Spleen (tissue), 11 donors: ENCODE results near the gene ACRV1. TPM values are rescaled to one million over a fixed set of nuclear protein-coding genes. Genes with fewer than 3 reads are reported as not detected.

ENCODE experiments used
- DNase-seq: peaks from one replicate; pipeline ENCODE4 v3.0.0-alpha.2; 2020
- H3K27ac ChIP-seq, 8 donors: fragments of 200-600 bp; sonication (generic) in 7 of 8; 1 replicate in 4 of 8; 2 replicates in 4 of 8; pipeline versions ENCODE4 v1.5.0 to v1.8.0; 2016 to 2021; ENCODE audit warnings: inconsistent platforms in 4 of 8, mild to moderate bottlenecking in 4 of 8, moderate library complexity in 1 of 8
- H3K27me3 ChIP-seq, 7 donors: fragments of 200-600 bp; sonication (generic) in 6 of 7; replicated peaks in 1 of 7; 1 replicate in 4 of 7; 2 replicates in 3 of 7; pipeline versions ENCODE4 v1.5.0 to v1.8.0; 2016 to 2021; ENCODE audit warnings: inconsistent platforms in 3 of 7, mild to moderate bottlenecking in 1 of 7
- H3K36me3 ChIP-seq, 6 donors: fragments of 200-600 bp; sonication (generic) in 5 of 6; 1 replicate in 4 of 6; 2 replicates in 2 of 6; pipeline versions ENCODE4 v1.5.0 to v1.8.0; 2016 to 2021; ENCODE audit warnings: inconsistent platforms in 2 of 6
- H3K4me1 ChIP-seq, 6 donors: fragments of 200-600 bp; sonication (generic) in 5 of 6; 1 replicate in 3 of 6; 2 replicates in 3 of 6; pipeline versions ENCODE4 v1.5.0 to v1.8.0; 2016 to 2021; ENCODE audit warnings: inconsistent platforms in 3 of 6
- H3K4me3 ChIP-seq, 8 donors: fragments of 200-600 bp; sonication (generic) in 7 of 8; 1 replicate in 4 of 8; 2 replicates in 4 of 8; pipeline versions ENCODE4 v1.5.0 to v1.8.0; 2016 to 2021; ENCODE audit warnings: inconsistent platforms in 4 of 8, mild to moderate bottlenecking in 4 of 8, moderate library complexity in 2 of 8
- H3K9me3 ChIP-seq, 8 donors: fragments of 200-600 bp; sonication (generic) in 7 of 8; 1 replicate in 4 of 8; 2 replicates in 4 of 8; pipeline versions ENCODE4 v1.5.0 to v1.8.0; 2016 to 2021; ENCODE audit warnings: inconsistent platforms in 4 of 8
- POLR2A ChIP-seq, 3 donors: fragments of 450-650 bp; IDR thresholded peaks; one replicate each; pipeline ENCODE4 v1.5.1; 2017; ENCODE audit warnings: antibody characterized with exemption in 3 of 3, mild to moderate bottlenecking in 1 of 3
- POLR2AphosphoS5 ChIP-seq, 3 donors: sonication (generic); formaldehyde crosslinking; IDR thresholded peaks; one replicate each; pipeline ENCODE4 v1.5.1; 2017; ENCODE audit warnings: antibody characterized with exemption in 3 of 3
- WGBS, 5 donors: extraction: QIAGEN DNeasy Blood & Tissue Kit in 3 of 5; methylation state at CpG; one replicate each; pipeline versions ENCODE4 v1.1.5 to v1.1.7; 2013 to 2018; 5-methylcytosine and 5-hydroxymethylcytosine counted together
- intact Hi-C: fragments of 100-400 bp; cut with DNase I; formaldehyde crosslinking; loops from one replicate; pipeline ENCODE4 v1.15.0; 2023; ENCODE audit warnings: low total_unique reads
- polyA plus RNA-seq, 3 donors: library from polyadenylated mRNA; stranded (reverse); fragments of 200-250 nt; gene quantifications; one replicate each; pipeline ENCODE4 v1.2.1, GENCODE V29; 2013
- total RNA-seq, 7 donors: library from RNA; depleted of rRNA in 3 of 7; stranded (reverse); fragments of >200 nt in 3 of 7; fragmentation: NEBNext Ultra II Directional in 4 of 7; extraction: Animal tissue kit (Norgen Biotek cat#: 25700) in 4 of 7; gene quantifications; one replicate each; pipeline versions ENCODE4 v1.1.0 to v1.2.1, GENCODE V29; 2016 to 2021
- TF ChIP-seq, protein P1 (sequence below), 11 experiments: fragments of 200-600 bp in 7 of 11; fragments of 450-650 bp in 4 of 11; sonication (generic) in 4 of 11; IDR thresholded peaks in 8 of 11; conservative IDR thresholded peaks in 3 of 11; 1 replicate in 7 of 11; 2 replicates in 4 of 11; pipeline versions ENCODE4 v1.4.0 to v1.8.0; 2016 to 2021; ENCODE audit warnings: antibody characterized with exemption in 11 of 11, inconsistent platforms in 4 of 11, mild to moderate bottlenecking in 1 of 11
- donor health status: healthy with polysubstance abuse.
- donor health status: DM: no; HTN: no; CAD: no; lungs with moderate emphysema.
- donor health status: DM: no; HTN: no; CAD: no.
- donor health status: Bipolar disorder and iron deficiency.
- donor health status: healthy.
- donor health status: DM: no; HTN: no; CAD: no.
- donor health status: DM: yes; HTN: yes; CAD: no.

The ACRV1 gene
- total and polyA plus RNA-seq, 10 donors: 0.09 TPM; not detected in 9

GRCh38 chr11:125701858-125702621, 21.4 kb upstream of the ACRV1 start:
- Histone ChIP-seq H3K9me3 (no peaks in the 10 kb centered on the region), H3K27ac (no peak overlapping the region), H3K4me1 (no peaks in the 10 kb centered on the region), H3K27me3 (peaks cover 0 to 27% (median 0%) of the 10 kb centered on the region in 7 donors), H3K36me3 (no peaks in the 10 kb centered on the region), H3K4me3 (no peak overlapping the region)
- no peak for DNase-seq
- 53 to 61% (median 56%) methylated on average over 4 to 6 of the region's 6 CpGs for WGBS, 5 donors
- TF ChIP-seq POLR2A (IDR thresholded peaks at IDR 0.05): no peak
- TF ChIP-seq, protein P1, sequence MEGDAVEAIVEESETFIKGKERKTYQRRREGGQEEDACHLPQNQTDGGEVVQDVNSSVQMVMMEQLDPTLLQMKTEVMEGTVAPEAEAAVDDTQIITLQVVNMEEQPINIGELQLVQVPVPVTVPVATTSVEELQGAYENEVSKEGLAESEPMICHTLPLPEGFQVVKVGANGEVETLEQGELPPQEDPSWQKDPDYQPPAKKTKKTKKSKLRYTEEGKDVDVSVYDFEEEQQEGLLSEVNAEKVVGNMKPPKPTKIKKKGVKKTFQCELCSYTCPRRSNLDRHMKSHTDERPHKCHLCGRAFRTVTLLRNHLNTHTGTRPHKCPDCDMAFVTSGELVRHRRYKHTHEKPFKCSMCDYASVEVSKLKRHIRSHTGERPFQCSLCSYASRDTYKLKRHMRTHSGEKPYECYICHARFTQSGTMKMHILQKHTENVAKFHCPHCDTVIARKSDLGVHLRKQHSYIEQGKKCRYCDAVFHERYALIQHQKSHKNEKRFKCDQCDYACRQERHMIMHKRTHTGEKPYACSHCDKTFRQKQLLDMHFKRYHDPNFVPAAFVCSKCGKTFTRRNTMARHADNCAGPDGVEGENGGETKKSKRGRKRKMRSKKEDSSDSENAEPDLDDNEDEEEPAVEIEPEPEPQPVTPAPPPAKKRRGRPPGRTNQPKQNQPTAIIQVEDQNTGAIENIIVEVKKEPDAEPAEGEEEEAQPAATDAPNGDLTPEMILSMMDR (IDR thresholded peaks at IDR 0.05 in 8 of 11, conservative IDR thresholded peaks at IDR 0.05 in 3 of 11): no peak
- no peak for TF ChIP-seq POLR2AphosphoS5 (IDR thresholded peaks at IDR 0.05)
- intact Hi-C loops: no loop called here

GRCh38 chr11:125701018-125701610, 20.5 kb upstream of the ACRV1 start:
- DNase-seq: no peak
- intact Hi-C loops: no loop called here
- TF ChIP-seq, protein P1 (IDR thresholded peaks at IDR 0.05 in 8 of 11, conservative IDR thresholded peaks at IDR 0.05 in 3 of 11): no peak
- TF ChIP-seq POLR2A (IDR thresholded peaks at IDR 0.05): no peak
- no peak for TF ChIP-seq POLR2AphosphoS5 (IDR thresholded peaks at IDR 0.05)
- H3K27me3 ChIP-seq: peaks cover 0 to 27% (median 0%) of the 10 kb centered on the region in 7 donors
- H3K27ac ChIP-seq: no peak overlapping the region
- 76 to 89% (median 83%) methylated on average over 6 of the region's 6 CpGs for WGBS, 5 donors
- H3K36me3 ChIP-seq: no peaks in the 10 kb centered on the region
- H3K4me3 ChIP-seq: no peak overlapping the region
- H3K9me3 ChIP-seq: no peaks in the 10 kb centered on the region
- H3K4me1 ChIP-seq: no peaks in the 10 kb centered on the region

DNA sequence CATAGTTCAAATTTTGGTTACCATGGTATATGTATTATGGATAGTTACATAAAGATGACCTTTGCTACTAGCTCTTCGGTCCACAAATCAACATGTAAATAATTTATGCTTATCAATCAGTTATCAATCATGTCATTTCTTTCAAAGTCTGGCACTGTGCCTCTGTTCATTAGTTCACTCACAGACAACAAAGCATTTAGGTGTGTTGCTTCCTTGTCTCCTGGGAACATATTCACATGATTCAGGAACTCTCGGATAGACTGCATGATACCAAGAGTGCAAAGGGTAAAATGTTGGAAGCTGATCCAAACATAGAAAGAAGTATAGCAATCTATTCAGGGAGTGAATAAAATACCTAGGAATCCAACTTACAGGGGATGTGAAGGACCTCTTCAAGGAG, 14.3 kb upstream of the ACRV1 start:
- DNase-seq: no peak
- H3K27me3 ChIP-seq: peaks cover 0 to 13% (median 0%) of the 10 kb centered on the region in 7 donors
- TF ChIP-seq, protein P1 (IDR thresholded peaks at IDR 0.05 in 8 of 11, conservative IDR thresholded peaks at IDR 0.05 in 3 of 11): no peak
- TF ChIP-seq POLR2A (IDR thresholded peaks at IDR 0.05) (no peak), POLR2AphosphoS5 (IDR thresholded peaks at IDR 0.05) (no peak)
- H3K9me3 ChIP-seq: no peaks in the 10 kb centered on the region
- WGBS, 5 donors: 84 to 94% (median 92%) methylated on average over 2 of the region's 2 CpGs
- H3K36me3 ChIP-seq: no peaks in the 10 kb centered on the region
- no peak overlapping the region for H3K27ac ChIP-seq
- H3K4me3 ChIP-seq: no peak overlapping the region
- intact Hi-C loops: no loop called here
- no peaks in the 10 kb centered on the region for H3K4me1 ChIP-seq

- 70 to 89% (median 86%) methylated on average over 5 of the region's 5 CpGs for WGBS, 5 donors
- Histone ChIP-seq H3K27ac (no peak overlapping the region), H3K27me3 (no peaks in the 10 kb centered on the region), H3K4me1 (no peaks in the 10 kb centered on the region), H3K9me3 (no peaks in the 10 kb centered on the region), H3K36me3 (no peaks in the 10 kb centered on the region), H3K4me3 (no peak overlapping the region)
- TF ChIP-seq POLR2AphosphoS5 (IDR thresholded peaks at IDR 0.05) (no peak), POLR2A (IDR thresholded peaks at IDR 0.05) (no peak)
- TF ChIP-seq, protein P1 (IDR thresholded peaks at IDR 0.05 in 8 of 11, conservative IDR thresholded peaks at IDR 0.05 in 3 of 11): no peak
- intact Hi-C loops: no loop called here
- DNase-seq: no peak
Measured at GRCh38 chr11:125692887-125693286, 12.2 kb upstream of the ACRV1 start.
